SIG-M5 (cell line): ENCODE measurements around the gene SLC35F3.

Source experiments
- DNase-seq: peaks from one replicate; lab custom pipeline; 2025; lab: John Stamatoyannopoulos, UW

Gene SLC35F3

GRCh38 chr1:233972951-233973635 lies 68.6 kb downstream of the SLC35F3 start:
- no peak for DNase-seq

GRCh38 chr1:233975486-233975885 lies 71.0 kb downstream of the SLC35F3 start:
- DNase-seq: no peak

GRCh38 chr1:233981042-233981675 lies 76.7 kb downstream of the SLC35F3 start:
- no peak for DNase-seq

GRCh38 chr1:233982827-233983518 lies 78.5 kb downstream of the SLC35F3 start:
- no peak for DNase-seq

GRCh38 chr1:233983811-233984210 lies 79.3 kb downstream of the SLC35F3 start:
- DNase-seq: no peak

- no peak for DNase-seq
Measured at GRCh38 chr1:233988963-233989696, 84.7 kb downstream of the SLC35F3 start.

GRCh38 chr1:233990486-233990885 lies 86.0 kb downstream of the SLC35F3 start:
- no peak for DNase-seq

- DNase-seq: no peak
Measured at GRCh38 chr1:233993651-233994050, 89.2 kb downstream of the SLC35F3 start.

- DNase-seq: no peak
Measured at GRCh38 chr1:233994112-233994511, 89.6 kb downstream of the SLC35F3 start.

GRCh38 chr1:233998456-233998855 lies 94.0 kb downstream of the SLC35F3 start:
- DNase-seq: no peak

GRCh38 chr1:233998891-233999290 lies 94.4 kb downstream of the SLC35F3 start:
- DNase-seq: no peak

GRCh38 chr1:234000557-234001041 lies 96.1 kb downstream of the SLC35F3 start:
- no peak for DNase-seq

- DNase-seq: no peak
Measured at GRCh38 chr1:234001817-234002216, 97.3 kb downstream of the SLC35F3 start.

- no peak for DNase-seq
Measured at GRCh38 chr1:234004591-234004990, 100.1 kb downstream of the SLC35F3 start.

GRCh38 chr1:234007684-234008083 lies 103.2 kb downstream of the SLC35F3 start:
- DNase-seq: no peak

GRCh38 chr1:234008591-234008990 lies 104.1 kb downstream of the SLC35F3 start:
- no peak for DNase-seq

GRCh38 chr1:234009668-234010067 lies 105.2 kb downstream of the SLC35F3 start:
- no peak for DNase-seq

- no peak for DNase-seq
Measured at GRCh38 chr1:234014208-234014607, 109.7 kb downstream of the SLC35F3 start.

- DNase-seq: no peak
Measured at GRCh38 chr1:234018816-234019215, 114.3 kb downstream of the SLC35F3 start.

GRCh38 chr1:234019387-234019786 lies 114.9 kb downstream of the SLC35F3 start:
- DNase-seq: no peak

GRCh38 chr1:234022302-234022701 lies 117.8 kb downstream of the SLC35F3 start:
- DNase-seq: no peak

- DNase-seq: no peak
Measured at GRCh38 chr1:234039603-234040002, 135.1 kb downstream of the SLC35F3 start.
